Esophagus squamous epithelium (tissue), 4 donors: ENCODE results near the gene SYT8.

Experiments used
- CTCF ChIP-seq, 6 experiments: fragments of 450-650 bp in 4 of 6; fragments of 200-600 bp in 2 of 6; sonication (generic) in 2 of 6; IDR thresholded peaks; one replicate each; pipeline ENCODE4 v1.5.1; 2016 to 2019; ENCODE audit warnings: antibody characterized with exemption in 6 of 6, mild to moderate bottlenecking in 4 of 6, moderate library complexity in 4 of 6
- POLR2A ChIP-seq, 4 donors: fragments of 450-650 bp; IDR thresholded peaks; one replicate each; pipeline ENCODE4 v1.6.1; 2017; ENCODE audit warnings: antibody characterized with exemption in 4 of 4, mild to moderate bottlenecking in 4 of 4, moderate library complexity in 3 of 4

- TF ChIP-seq POLR2A (IDR thresholded peaks at IDR 0.05) (no peak), CTCF (IDR thresholded peaks at IDR 0.05) (no peak)
Measured at GRCh38 chr11:1827931-1828330, 6.9 kb upstream of the SYT8 start.
